HCT116 (cell line): ENCODE data around the gene DGKB. TPM values are rescaled to one million over a fixed set of nuclear protein-coding genes. Genes with fewer than 3 reads are reported as not detected.

Source experiments
- ATAC-seq: fragments of 200-7000 bp; cut with Tn5 transposase; 2 replicates; pipeline ENCODE4 v1.9.1; 2020; ENCODE audit warnings: mild to moderate bottlenecking, moderate library complexity
- BruUV-seq: library from RNA; stranded (reverse); fragments of 400-500 nt; replicated peaks from 2 replicates; lab custom pipeline; 2021; lab: Mats Ljungman, UMichigan
- CTCF ChIA-PET: fragments of 300-600 bp; sonication (Branson Sonifier 250); formaldehyde crosslinking; loops from one replicate; lab custom pipeline; 2021; ENCODE audit warnings: antibody characterized with exemption; lab: Charles Lee
- POLR2A ChIA-PET: fragments of 300-600, 350-600 bp; sonication (Branson Sonifier 250); formaldehyde crosslinking; loops from one replicate; lab custom pipeline; 2021; ENCODE audit warnings: antibody characterized with exemption; lab: Charles Lee
- RAD21 ChIA-PET, 2 experiments: fragments of 300-600 bp; sonication (Branson Sonifier 250); formaldehyde crosslinking; loops; one replicate each; lab custom pipeline; 2023; ENCODE audit warnings: low total read pairs in 2 of 2; ENCODE audit not compliant: uncharacterized antibody in 2 of 2, unreplicated experiment in 2 of 2, low non-redundant PET in 1 of 2; lab: Charles Lee
- DNase-seq: peaks from one replicate; pipeline ENCODE4 v3.0.0-alpha.2; 2010; ENCODE audit warnings: low read depth, low spot score
- H2AFZ ChIP-seq: fragments of 200-600 bp; shearing (Covaris generic), sonication (generic); 2 replicates; pipeline ENCODE4 v1.6.1; 2017; ENCODE audit warnings: low read depth, mixed run types, mixed read lengths, antibody characterized with exemption, low read length; ENCODE audit not compliant: poor library complexity, severe bottlenecking
- H3K27ac ChIP-seq: 2 replicates; pipeline ENCODE4 v1.5.1; 2012; ENCODE audit warnings: low read depth, low read length
- H3K27me3 ChIP-seq: fragments of 200-600 bp; sonication (generic); 2 replicates; pipeline ENCODE4 v1.6.1; 2016; ENCODE audit warnings: mixed run types, low read length, mixed read lengths; ENCODE audit not compliant: insufficient read depth
- H3K36me3 ChIP-seq, 2 experiments: fragments of 200-500 bp in 1 of 2; fragments of 200-600 bp in 1 of 2; sonication (Bioruptor generic) in 1 of 2; sonication (generic) in 1 of 2; 2 replicates each; pipeline versions ENCODE4 v1.5.1 to v1.6.1; 2014 to 2016; ENCODE audit warnings: low read length in 2 of 2, inconsistent platforms in 1 of 2, mixed read lengths in 1 of 2, mixed run types in 1 of 2; ENCODE audit not compliant: insufficient read depth in 2 of 2, control insufficient read depth in 1 of 2
- H3K4me1 ChIP-seq, 2 experiments: fragments of 200-600 bp in 1 of 2; sonication (generic) in 1 of 2; 2 replicates each; pipeline versions ENCODE4 v1.5.1 to v1.6.1; 2012 to 2017; ENCODE audit warnings: low read length in 2 of 2, inconsistent platforms in 1 of 2, mild to moderate bottlenecking in 1 of 2, mixed read lengths in 1 of 2, mixed run types in 1 of 2, moderate library complexity in 1 of 2; ENCODE audit not compliant: insufficient read depth in 2 of 2, control insufficient read depth in 1 of 2
- H3K4me2 ChIP-seq: fragments of 200-600 bp; sonication (generic); 2 replicates; pipeline ENCODE4 v1.6.1; 2017; ENCODE audit warnings: mixed run types, low read length, mixed read lengths
- H3K4me3 ChIP-seq, 2 experiments: fragments of 200-600 bp in 1 of 2; sonication (generic) in 1 of 2; replicated peaks in 1 of 2; 2 replicates each; pipeline ENCODE4 v1.5.1; 2011 to 2016; ENCODE audit warnings: low read length in 2 of 2, control low read depth in 1 of 2, low read depth in 1 of 2, mild to moderate bottlenecking in 1 of 2, mixed read lengths in 1 of 2, mixed run types in 1 of 2
- H3K79me2 ChIP-seq: fragments of 200-600 bp; sonication (generic); 2 replicates; pipeline ENCODE4 v1.6.1; 2017; ENCODE audit warnings: mild to moderate bottlenecking, mixed run types, low read length, moderate library complexity, mixed read lengths; ENCODE audit not compliant: insufficient read depth
- H3K9ac ChIP-seq: fragments of 200-600 bp; sonication (generic); 2 replicates; pipeline ENCODE4 v1.6.1; 2016; ENCODE audit warnings: low read length, mixed read lengths
- H3K9me2 ChIP-seq: fragments of 200-600 bp; sonication (generic), shearing (Covaris generic); 2 replicates; pipeline ENCODE4 v1.6.1; 2017; ENCODE audit warnings: mixed run types, mild to moderate bottlenecking, moderate library complexity; ENCODE audit not compliant: insufficient read depth
- H3K9me3 ChIP-seq, 2 experiments: fragments of 200-500 bp in 1 of 2; fragments of 200-600 bp in 1 of 2; sonication (Bioruptor generic) in 1 of 2; sonication (generic) in 1 of 2; 2 replicates each; pipeline ENCODE4 v1.6.1; 2014 to 2017; ENCODE audit warnings: low read length in 2 of 2, mixed read lengths in 2 of 2, inconsistent platforms in 1 of 2, low read depth in 1 of 2, mild to moderate bottlenecking in 1 of 2, mixed run types in 1 of 2, moderate library complexity in 1 of 2; ENCODE audit not compliant: control insufficient read depth in 1 of 2, insufficient read depth in 1 of 2
- H4K20me1 ChIP-seq: fragments of 200-600 bp; sonication (generic), shearing (Covaris generic); 2 replicates; pipeline ENCODE4 v1.6.1; 2017; ENCODE audit warnings: mixed run types, mild to moderate bottlenecking, moderate library complexity; ENCODE audit not compliant: insufficient read depth
- ATF3 ChIP-seq: IDR thresholded peaks from 2 replicates; pipeline ENCODE4 v1.6.1; 2012
- CEBPB ChIP-seq: IDR thresholded peaks from 2 replicates; pipeline ENCODE4 v1.6.1; 2012; ENCODE audit warnings: low read depth
- CTCF ChIP-seq, 3 experiments: fragments of 200-600 bp in 1 of 3; sonication (generic) in 1 of 3; IDR thresholded peaks in 2 of 3; conservative IDR thresholded peaks in 1 of 3; 2 replicates each; pipeline ENCODE4 v1.5.1; 2012 to 2017; ENCODE audit warnings: low read depth in 2 of 3, low read length in 2 of 3, antibody characterized with exemption in 1 of 3, borderline replicate concordance in 1 of 3, control low read depth in 1 of 3, mild to moderate bottlenecking in 1 of 3, mixed read lengths in 1 of 3, mixed run types in 1 of 3, moderate library complexity in 1 of 3; ENCODE audit not compliant: insufficient read depth in 1 of 3
- EGR1 ChIP-seq: IDR thresholded peaks from 2 replicates; pipeline ENCODE4 v1.6.1; 2012; ENCODE audit warnings: low read depth
- ELF1 ChIP-seq: IDR thresholded peaks from 2 replicates; pipeline ENCODE4 v1.6.1; 2012; ENCODE audit warnings: low read depth, borderline replicate concordance
- EZH2phosphoT487 ChIP-seq: fragments of 200-600 bp; IDR thresholded peaks from 2 replicates; pipeline ENCODE4 v1.6.1; 2018; ENCODE audit warnings: antibody characterized with exemption, borderline replicate concordance
- FOSL1 ChIP-seq: IDR thresholded peaks from 2 replicates; pipeline ENCODE4 v1.6.1; 2012; ENCODE audit warnings: low read depth
- SP1 ChIP-seq: IDR thresholded peaks from 2 replicates; pipeline ENCODE4 v1.6.1; 2012; ENCODE audit warnings: low read depth
- TCF7L2 ChIP-seq: IDR thresholded peaks from 2 replicates; pipeline ENCODE4 v1.7.0; 2011; ENCODE audit warnings: borderline replicate concordance, inconsistent platforms; ENCODE audit not compliant: insufficient read depth, insufficient read length; ENCODE audit errors: extremely low read depth
- ZFX ChIP-seq: fragments of 450-650 bp; IDR thresholded peaks from 2 replicates; pipeline ENCODE4 v1.6.1; 2017
- intact Hi-C: fragments of 100-400 bp; cut with micrococcal nuclease; formaldehyde crosslinking; loops from 2 replicates; pipeline ENCODE4 v1.10.0; 2022
- total RNA-seq: library from RNA; stranded (reverse); gene quantifications from one replicate; pipeline ENCODE4 v1.2.1, GENCODE V29; 2021; ENCODE audit not compliant: unreplicated experiment
- TF ChIP-seq, protein P1 (sequence below): IDR thresholded peaks from 2 replicates; pipeline ENCODE4 v1.6.1; 2011; ENCODE audit warnings: mild to moderate bottlenecking, low read length, moderate library complexity; ENCODE audit not compliant: insufficient replicate concordance; ENCODE audit errors: extremely low read depth
- TF ChIP-seq, protein P2 (sequence below): IDR thresholded peaks from 2 replicates; pipeline ENCODE4 v1.6.1; 2012

The DGKB gene
- total RNA-seq, 1 experiment from 2014 or later: 0.05 TPM

- no TSS peak for BruUV-seq
- ATAC-seq: no peak
- Histone ChIP-seq H3K79me2 (no peaks in the 10 kb centered on the region), H4K20me1 (no peaks in the 10 kb centered on the region), H3K4me3 (no peak overlapping the region), H3K4me1 (no peaks in the 10 kb centered on the region), H3K27me3 (no peaks in the 10 kb centered on the region), H2AFZ (peak overlapping the region; percentile 47), H3K9me2 (no peaks in the 10 kb centered on the region), H3K4me2 (no peak overlapping the region), H3K9me3 (no peaks in the 10 kb centered on the region), H3K27ac (no peak overlapping the region), H3K36me3 (no peaks in the 10 kb centered on the region), H3K9ac (no peak overlapping the region)
- TF ChIP-seq ELF1 (no peak), EGR1 (no peak), CTCF (IDR thresholded peaks at IDR 0.05 in 2 of 3, conservative IDR thresholded peaks at IDR 0.05 in 1 of 3; ENCODE audit: borderline replicate concordance in 1 of 3, insufficient read depth in 1 of 3, low read depth in 2 of 3, low read length in 2 of 3) (no peak), ZFX (no peak), TCF7L2 (peak; percentile 87), CEBPB (no peak), SP1 (no peak), FOSL1 (no peak)
- POLR2A ChIA-PET: no interaction called here
- intact Hi-C loops: no loop called here
- RAD21 ChIA-PET: no interaction called here
- CTCF ChIA-PET: no interaction called here
- no peak for DNase-seq
These were observed 44.1 kb downstream of the DGKB start for GRCh38 chr7:14858410-14858809.

GRCh38 chr7:14855033-14855794 lies 47.3 kb downstream of the DGKB start:
- no TSS peak for BruUV-seq
- RAD21 ChIA-PET: no interaction called here
- TF ChIP-seq EZH2phosphoT487 (no peak), SP1 (no peak), CEBPB (no peak), ATF3 (no peak)
- TF ChIP-seq, protein P1, sequence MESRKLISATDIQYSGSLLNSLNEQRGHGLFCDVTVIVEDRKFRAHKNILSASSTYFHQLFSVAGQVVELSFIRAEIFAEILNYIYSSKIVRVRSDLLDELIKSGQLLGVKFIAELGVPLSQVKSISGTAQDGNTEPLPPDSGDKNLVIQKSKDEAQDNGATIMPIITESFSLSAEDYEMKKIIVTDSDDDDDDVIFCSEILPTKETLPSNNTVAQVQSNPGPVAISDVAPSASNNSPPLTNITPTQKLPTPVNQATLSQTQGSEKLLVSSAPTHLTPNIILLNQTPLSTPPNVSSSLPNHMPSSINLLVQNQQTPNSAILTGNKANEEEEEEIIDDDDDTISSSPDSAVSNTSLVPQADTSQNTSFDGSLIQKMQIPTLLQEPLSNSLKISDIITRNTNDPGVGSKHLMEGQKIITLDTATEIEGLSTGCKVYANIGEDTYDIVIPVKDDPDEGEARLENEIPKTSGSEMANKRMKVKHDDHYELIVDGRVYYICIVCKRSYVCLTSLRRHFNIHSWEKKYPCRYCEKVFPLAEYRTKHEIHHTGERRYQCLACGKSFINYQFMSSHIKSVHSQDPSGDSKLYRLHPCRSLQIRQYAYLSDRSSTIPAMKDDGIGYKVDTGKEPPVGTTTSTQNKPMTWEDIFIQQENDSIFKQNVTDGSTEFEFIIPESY: no peak
- TF ChIP-seq, protein P2, sequence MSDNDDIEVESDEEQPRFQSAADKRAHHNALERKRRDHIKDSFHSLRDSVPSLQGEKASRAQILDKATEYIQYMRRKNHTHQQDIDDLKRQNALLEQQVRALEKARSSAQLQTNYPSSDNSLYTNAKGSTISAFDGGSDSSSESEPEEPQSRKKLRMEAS: no peak

More at GRCh38 chr7:14855033-14855794, 47.3 kb downstream of the DGKB start:
- CTCF ChIA-PET: no interaction called here
- Histone ChIP-seq H4K20me1 (no peaks in the 10 kb centered on the region), H3K36me3 (no peaks in the 10 kb centered on the region), H2AFZ (no peak overlapping the region), H3K4me3 (no peak overlapping the region), H3K4me1 (peaks cover 0 to 2% of the 10 kb centered on the region in 2 experiments; a peak in 1 of 4 replicates), H3K9ac (no peak overlapping the region), H3K27me3 (no peaks in the 10 kb centered on the region), H3K27ac (no peak overlapping the region), H3K9me2 (no peaks in the 10 kb centered on the region), H3K4me2 (no peak overlapping the region), H3K79me2 (no peaks in the 10 kb centered on the region), H3K9me3 (no peaks in the 10 kb centered on the region)
- POLR2A ChIA-PET: no interaction called here
- DNase-seq (no peak), ATAC-seq (no peak)
- intact Hi-C loops: no loop called here
